Fibroblast of lung (primary cell): ENCODE results near the gene ADM. TPM values are rescaled to one million over a fixed set of nuclear protein-coding genes. Genes with fewer than 3 reads are reported as not detected.

Experiments
- DNase-seq, 2 donors: peaks; one replicate each; pipeline versions ENCODE4 v3.0.0 to v3.0.0-alpha.2; 2010; ENCODE audit warnings: low read depth in 2 of 2
- H2AFZ ChIP-seq: 2 replicates; pipeline ENCODE4 v1.5.1; 2012; ENCODE audit warnings: low read length, control low read depth, inconsistent platforms
- H3K27ac ChIP-seq: 2 replicates; pipeline ENCODE4 v1.5.1; 2011; ENCODE audit warnings: low read length, control low read depth; ENCODE audit not compliant: insufficient read depth
- H3K27me3 ChIP-seq: 2 replicates; pipeline ENCODE4 v1.5.1; 2011; ENCODE audit warnings: mild to moderate bottlenecking, low read length; ENCODE audit not compliant: control insufficient read depth, insufficient read depth
- H3K36me3 ChIP-seq: 2 replicates; pipeline ENCODE4 v1.5.1; 2011; ENCODE audit warnings: low read length; ENCODE audit not compliant: control insufficient read depth, insufficient read depth
- H3K4me1 ChIP-seq: 2 replicates; pipeline ENCODE4 v1.5.1; 2011; ENCODE audit warnings: low read length; ENCODE audit not compliant: control insufficient read depth, insufficient read depth; ENCODE audit errors: extremely low read depth
- H3K4me2 ChIP-seq: 2 replicates; pipeline ENCODE4 v1.5.1; 2011; ENCODE audit warnings: low read length, control low read depth; ENCODE audit not compliant: insufficient read depth; ENCODE audit errors: extremely low read depth
- H3K4me3 ChIP-seq, 4 experiments: fragments of 200-600 bp in 1 of 4; sonication (generic) in 1 of 4; replicated peaks in 1 of 4; 2 replicates each; pipeline ENCODE4 v1.5.1; 2011 to 2016; ENCODE audit warnings: low read length in 4 of 4, low read depth in 3 of 4, mild to moderate bottlenecking in 3 of 4, control low read depth in 2 of 4, inconsistent platforms in 1 of 4, mixed read lengths in 1 of 4; ENCODE audit not compliant: insufficient read depth in 1 of 4; ENCODE audit errors: control extremely low read depth in 1 of 4
- H3K79me2 ChIP-seq: 2 replicates; pipeline ENCODE4 v1.5.1; 2012; ENCODE audit warnings: mild to moderate bottlenecking, low read length, inconsistent platforms; ENCODE audit not compliant: control insufficient read depth, insufficient read depth
- H3K9ac ChIP-seq: 2 replicates; pipeline ENCODE4 v1.5.1; 2011; ENCODE audit warnings: mild to moderate bottlenecking, low read length, control low read depth; ENCODE audit not compliant: insufficient read depth
- H3K9me3 ChIP-seq: 2 replicates; pipeline ENCODE4 v1.5.1; 2012; ENCODE audit warnings: low read depth, low read length; ENCODE audit not compliant: control insufficient read depth, insufficient read depth
- H4K20me1 ChIP-seq: 2 replicates; pipeline ENCODE4 v1.5.1; 2011; ENCODE audit warnings: low read length; ENCODE audit not compliant: control insufficient read depth, insufficient read depth; ENCODE audit errors: extremely low read depth
- EZH2 ChIP-seq: IDR thresholded peaks from 2 replicates; pipeline ENCODE4 v1.5.1; 2012; ENCODE audit warnings: low read length, control low read depth, mild to moderate bottlenecking; ENCODE audit errors: missing control alignments
- polyA plus RNA-seq, 2 donors: library from polyadenylated mRNA; depleted of rRNA in 1 of 2; stranded (reverse) in 1 of 2; unstranded in 1 of 2; fragments of >200 nt; gene quantifications; 2 replicates each; pipeline ENCODE4 v1.2.1, GENCODE V29; 2011 to 2012; ENCODE audit warnings: missing spikeins in 1 of 2
- total RNA-seq: library from RNA; depleted of rRNA; stranded (reverse); fragments of >200 nt; gene quantifications from 2 replicates; pipeline ENCODE4 v1.2.1, GENCODE V29; 2014
- TF ChIP-seq, protein P1 (sequence below), 2 donors: IDR thresholded peaks in 1 of 2; conservative IDR thresholded peaks in 1 of 2; 1 replicate in 1 of 2; 2 replicates in 1 of 2; pipeline ENCODE4 v1.5.1; 2011 to 2012; ENCODE audit warnings: low read length in 2 of 2, control low read depth in 1 of 2, inconsistent platforms in 1 of 2, low read depth in 1 of 2, mild to moderate bottlenecking in 1 of 2

The ADM gene
- total and polyA plus RNA-seq, 2 donors (not counting 1 experiment from before 2014, with no cell fraction given) = 989 to 1,010 TPM

DNA sequence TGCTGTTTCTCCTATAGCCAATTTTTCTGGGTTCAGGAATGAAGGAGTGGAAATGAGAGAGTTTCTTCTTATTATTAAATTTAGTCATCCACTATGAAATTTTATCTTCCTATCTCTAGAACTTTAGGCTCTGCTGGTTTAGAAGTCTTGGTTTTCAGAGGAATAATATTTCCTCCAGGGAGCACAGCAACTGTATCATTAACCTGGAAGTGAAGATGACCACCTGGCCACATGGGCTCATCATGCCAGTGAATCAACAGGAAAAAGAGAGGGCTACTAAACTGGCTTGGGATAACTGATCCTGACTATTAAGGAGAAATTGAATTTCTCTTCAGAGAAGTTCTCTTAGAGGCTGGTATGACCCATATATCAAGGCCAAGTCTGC is 44.4 kb downstream of the ADM start:
- Histone ChIP-seq H3K79me2 (no peaks in the 10 kb centered on the region), H3K27ac (no peak overlapping the region), H3K4me2 (no peak overlapping the region), H3K4me1 (peaks cover 23% of the 10 kb centered on the region), H3K4me3 (no peak overlapping the region), H4K20me1 (no peaks in the 10 kb centered on the region), H3K9ac (no peak overlapping the region), H2AFZ (no peak overlapping the region), H3K27me3 (no peaks in the 10 kb centered on the region), H3K36me3 (no peaks in the 10 kb centered on the region), H3K9me3 (no peaks in the 10 kb centered on the region)
- TF ChIP-seq, protein P1, sequence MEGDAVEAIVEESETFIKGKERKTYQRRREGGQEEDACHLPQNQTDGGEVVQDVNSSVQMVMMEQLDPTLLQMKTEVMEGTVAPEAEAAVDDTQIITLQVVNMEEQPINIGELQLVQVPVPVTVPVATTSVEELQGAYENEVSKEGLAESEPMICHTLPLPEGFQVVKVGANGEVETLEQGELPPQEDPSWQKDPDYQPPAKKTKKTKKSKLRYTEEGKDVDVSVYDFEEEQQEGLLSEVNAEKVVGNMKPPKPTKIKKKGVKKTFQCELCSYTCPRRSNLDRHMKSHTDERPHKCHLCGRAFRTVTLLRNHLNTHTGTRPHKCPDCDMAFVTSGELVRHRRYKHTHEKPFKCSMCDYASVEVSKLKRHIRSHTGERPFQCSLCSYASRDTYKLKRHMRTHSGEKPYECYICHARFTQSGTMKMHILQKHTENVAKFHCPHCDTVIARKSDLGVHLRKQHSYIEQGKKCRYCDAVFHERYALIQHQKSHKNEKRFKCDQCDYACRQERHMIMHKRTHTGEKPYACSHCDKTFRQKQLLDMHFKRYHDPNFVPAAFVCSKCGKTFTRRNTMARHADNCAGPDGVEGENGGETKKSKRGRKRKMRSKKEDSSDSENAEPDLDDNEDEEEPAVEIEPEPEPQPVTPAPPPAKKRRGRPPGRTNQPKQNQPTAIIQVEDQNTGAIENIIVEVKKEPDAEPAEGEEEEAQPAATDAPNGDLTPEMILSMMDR (conservative IDR thresholded peaks at IDR 0.05 in 1 of 2, IDR thresholded peaks at IDR 0.05 in 1 of 2; ENCODE audit: low read depth in 1 of 2, low read length in 2 of 2) = no peak
- no peak for TF ChIP-seq EZH2
- no peak for DNase-seq

DNA sequence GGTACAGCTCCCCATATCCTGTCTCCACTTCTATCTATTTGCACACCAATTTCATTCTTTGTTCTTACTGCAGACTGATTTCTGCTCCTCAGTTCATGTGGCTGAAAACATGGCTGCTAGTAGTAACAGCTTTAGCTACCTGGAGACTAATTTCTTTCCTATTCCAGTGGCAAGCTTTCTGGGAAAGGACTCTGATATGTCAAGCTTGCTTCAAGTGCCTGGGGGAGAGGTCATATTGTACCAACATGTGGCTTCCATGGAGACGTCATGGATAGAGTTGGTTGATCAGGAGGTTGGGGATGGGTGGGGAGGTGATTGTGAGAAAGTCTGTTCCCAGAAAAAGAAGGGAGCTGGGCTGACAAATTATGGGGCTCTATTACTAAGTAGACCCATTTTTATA is 44.9 kb downstream of the ADM start:
- no peak overlapping the region for H3K27ac ChIP-seq

DNA sequence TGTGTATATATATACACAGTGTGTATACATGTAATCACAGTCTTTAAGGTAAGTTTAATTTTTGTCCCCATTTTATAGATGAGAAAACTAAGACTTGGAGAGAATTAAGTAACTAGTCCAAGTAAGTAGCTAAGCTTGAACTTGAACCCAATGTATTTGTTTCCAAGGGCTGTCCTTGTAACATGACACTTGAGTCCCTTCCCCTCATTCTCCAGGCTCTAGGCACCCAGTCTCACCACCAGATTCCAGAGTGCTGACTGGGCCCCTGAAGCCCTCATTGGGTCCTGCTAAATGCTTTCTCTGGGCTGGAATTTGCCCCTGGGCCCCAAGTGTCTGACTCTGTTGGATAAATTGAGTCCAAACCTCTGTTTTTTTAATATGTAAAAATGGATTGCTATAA is 45.5 kb downstream of the ADM start:
- Histone ChIP-seq H3K9ac (no peak overlapping the region), H3K79me2 (no peaks in the 10 kb centered on the region), H2AFZ (no peak overlapping the region), H3K9me3 (no peaks in the 10 kb centered on the region), H3K4me3 (no peak overlapping the region), H3K27ac (no peak overlapping the region), H3K4me1 (peaks cover 26% of the 10 kb centered on the region), H3K4me2 (no peak overlapping the region), H3K36me3 (no peaks in the 10 kb centered on the region), H3K27me3 (no peaks in the 10 kb centered on the region), H4K20me1 (no peaks in the 10 kb centered on the region)
- peak; percentile 85 to 90 for DNase-seq
- TF ChIP-seq EZH2 = no peak
- TF ChIP-seq, protein P1 (conservative IDR thresholded peaks at IDR 0.05 in 1 of 2, IDR thresholded peaks at IDR 0.05 in 1 of 2; ENCODE audit: low read depth in 1 of 2, low read length in 2 of 2) = no peak

More for the DNA sequence above, 44.9 kb downstream of the ADM start:
- Histone ChIP-seq H2AFZ (no peak overlapping the region), H3K9me3 (no peaks in the 10 kb centered on the region), H4K20me1 (no peaks in the 10 kb centered on the region), H3K4me1 (peaks cover 23% of the 10 kb centered on the region), H3K4me2 (no peak overlapping the region), H3K79me2 (no peaks in the 10 kb centered on the region), H3K36me3 (no peaks in the 10 kb centered on the region), H3K27me3 (no peaks in the 10 kb centered on the region), H3K4me3 (no peak overlapping the region), H3K9ac (no peak overlapping the region)
- DNase-seq = no peak
- TF ChIP-seq, protein P1 (conservative IDR thresholded peaks at IDR 0.05 in 1 of 2, IDR thresholded peaks at IDR 0.05 in 1 of 2; ENCODE audit: low read depth in 1 of 2, low read length in 2 of 2) = no peak
- no peak for TF ChIP-seq EZH2
